GM12891 (cell line): Measurements from ENCODE around the gene ANO4.

Experiments used
- DNase-seq: peaks from one replicate; pipeline ENCODE4 v3.0.0; 2011; ENCODE audit warnings: low spot score; ENCODE audit not compliant: insufficient read length
- FAIRE-seq: peaks from 2 replicates; lab custom pipeline; 2011; peaks lifted over from hg19 to GRCh38; lab: Jason Lieb, UNC
- PAX5 ChIP-seq: IDR thresholded peaks from 2 replicates; pipeline ENCODE4 v1.6.1; 2011; ENCODE audit warnings: low read length, moderate library complexity, mild to moderate bottlenecking; ENCODE audit not compliant: insufficient read depth, severe bottlenecking
- POLR2A ChIP-seq: IDR thresholded peaks from 2 replicates; pipeline ENCODE4 v1.6.1; 2011; ENCODE audit warnings: low read depth, low read length, control low read depth
- POLR2AphosphoS5 ChIP-seq: IDR thresholded peaks from 2 replicates; pipeline ENCODE4 v1.6.1; 2011; ENCODE audit warnings: low read depth, low read length, control low read depth
- POU2F2 ChIP-seq: IDR thresholded peaks from 2 replicates; pipeline ENCODE4 v1.6.1; 2011; ENCODE audit warnings: low read depth, mild to moderate bottlenecking, control low read depth, low read length, moderate library complexity
- SPI1 ChIP-seq: IDR thresholded peaks from 2 replicates; pipeline ENCODE4 v1.6.1; 2011; ENCODE audit warnings: low read depth, low read length, control low read depth
- TAF1 ChIP-seq: IDR thresholded peaks from 2 replicates; pipeline ENCODE4 v1.6.1; 2011; ENCODE audit warnings: low read depth, low read length, control low read depth

The ANO4 gene

GRCh38 chr12:101019201-101019600, 224.6 kb downstream of the ANO4 start:
- DNase-seq (no peak), FAIRE-seq (no peak)
- TF ChIP-seq TAF1, result no peak
- no peak for TF ChIP-seq SPI1
- no peak for TF ChIP-seq POLR2AphosphoS5
- TF ChIP-seq POLR2A, result no peak
- TF ChIP-seq POU2F2, result no peak
- TF ChIP-seq PAX5, result no peak

- no peak for FAIRE-seq
- TF ChIP-seq POLR2A (no peak), TAF1 (no peak), POLR2AphosphoS5 (no peak), PAX5 (no peak), SPI1 (no peak), POU2F2 (no peak)
- DNase-seq, result no peak
Measured at GRCh38 chr12:101019667-101020066, 225.1 kb downstream of the ANO4 start.

GRCh38 chr12:101021442-101021841, 226.9 kb downstream of the ANO4 start:
- DNase-seq (no peak), FAIRE-seq (no peak)

GRCh38 chr12:101021911-101022388, 227.4 kb downstream of the ANO4 start:
- FAIRE-seq, result no peak
- DNase-seq, result no peak
- TF ChIP-seq SPI1 (no peak), POLR2AphosphoS5 (no peak), POLR2A (no peak), PAX5 (no peak), POU2F2 (no peak), TAF1 (no peak)

More at GRCh38 chr12:101021442-101021841, 226.9 kb downstream of the ANO4 start:
- TF ChIP-seq POLR2A, result no peak
- TF ChIP-seq SPI1, result no peak
- no peak for TF ChIP-seq POLR2AphosphoS5
- no peak for TF ChIP-seq TAF1
- no peak for TF ChIP-seq POU2F2
- no peak for TF ChIP-seq PAX5

DNA sequence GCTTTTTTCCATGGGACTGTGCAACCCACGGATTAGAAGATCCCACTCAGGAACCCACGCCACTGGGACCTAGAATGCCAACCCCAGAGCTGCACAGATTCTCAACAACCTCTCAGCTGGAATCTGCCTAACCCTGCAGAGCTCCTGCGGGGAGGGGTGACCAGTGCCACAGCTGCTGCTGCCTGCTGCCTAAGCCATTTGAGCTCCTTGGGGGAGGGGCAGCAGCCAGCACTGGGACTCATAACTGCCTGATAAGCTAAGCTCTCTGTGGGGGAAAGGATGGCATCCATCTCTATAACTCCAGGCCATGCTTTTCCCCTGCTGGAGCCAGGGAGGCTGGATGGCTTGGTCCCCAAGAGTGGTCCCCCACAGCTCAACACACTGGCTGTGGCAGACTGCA, 232.6 kb downstream of the ANO4 start:
- no peak for DNase-seq
- no peak for FAIRE-seq

DNA sequence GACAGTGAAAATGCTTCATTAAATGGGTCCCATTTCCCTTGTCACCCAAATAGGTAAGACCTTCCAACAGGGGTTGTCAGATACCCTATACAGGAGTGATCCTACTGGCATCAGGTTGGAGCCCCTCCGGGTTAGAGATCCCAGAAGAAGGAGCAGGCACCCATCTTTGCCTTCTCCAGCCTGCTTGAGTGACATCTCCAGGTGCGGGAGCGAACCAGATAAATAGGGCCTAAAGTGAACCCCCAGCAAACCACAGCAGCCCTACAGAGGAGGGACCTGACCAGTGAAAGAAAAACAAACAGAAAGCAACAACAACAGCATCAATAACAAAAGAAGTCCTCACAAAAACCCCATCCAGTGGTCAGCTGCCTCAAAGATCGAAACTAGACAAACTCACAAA, 233.2 kb downstream of the ANO4 start:
- DNase-seq, result no peak
- no peak for TF ChIP-seq POLR2A
- TF ChIP-seq SPI1, result no peak
- TF ChIP-seq POLR2AphosphoS5, result no peak
- no peak for TF ChIP-seq PAX5
- no peak for TF ChIP-seq TAF1
- no peak for TF ChIP-seq POU2F2
- no peak for FAIRE-seq

More for the DNA sequence above, 232.6 kb downstream of the ANO4 start:
- TF ChIP-seq SPI1, result no peak
- no peak for TF ChIP-seq TAF1
- TF ChIP-seq POU2F2, result no peak
- TF ChIP-seq POLR2AphosphoS5, result no peak
- TF ChIP-seq PAX5, result no peak
- no peak for TF ChIP-seq POLR2A

GRCh38 chr12:101038289-101038871, 243.8 kb downstream of the ANO4 start:
- no peak for TF ChIP-seq POLR2AphosphoS5
- TF ChIP-seq SPI1, result no peak
- no peak for TF ChIP-seq PAX5
- no peak for TF ChIP-seq TAF1
- TF ChIP-seq POLR2A, result no peak
- no peak for TF ChIP-seq POU2F2
- no peak for FAIRE-seq
- DNase-seq, result no peak

DNA sequence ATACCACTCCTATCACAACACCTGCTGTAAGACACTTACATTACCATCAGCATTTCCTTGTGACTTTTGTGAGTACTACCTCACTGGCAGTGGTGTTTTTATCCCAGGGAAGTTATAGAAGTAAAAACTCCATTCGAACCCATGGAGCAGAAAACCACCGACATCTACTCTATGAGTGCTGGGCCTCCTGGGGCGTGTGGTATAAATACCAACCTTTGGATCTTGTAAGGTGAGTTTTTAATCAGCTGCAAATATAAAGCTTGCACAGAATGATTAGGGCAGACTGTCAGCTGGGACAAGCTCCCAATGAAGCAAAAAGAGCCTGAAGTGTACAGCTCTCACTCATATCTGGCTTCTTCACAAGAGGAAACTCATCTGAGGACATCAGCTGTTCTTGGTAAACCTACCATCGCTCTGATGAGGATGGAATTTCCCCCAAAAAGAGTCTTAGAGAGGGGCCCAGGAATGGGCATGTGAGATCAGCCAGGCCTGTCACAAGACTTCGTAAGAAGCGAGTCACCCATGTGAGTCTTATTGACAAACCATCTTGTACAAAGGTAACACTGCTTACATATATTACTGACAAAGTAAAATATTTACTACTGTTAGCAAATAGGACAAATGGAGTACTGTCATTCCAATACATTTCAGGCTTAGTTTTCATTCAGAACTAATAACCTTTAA, 245.4 kb downstream of the ANO4 start:
- DNase-seq, result no peak
- FAIRE-seq, result no peak
- TF ChIP-seq TAF1, result no peak
- no peak for TF ChIP-seq PAX5
- no peak for TF ChIP-seq POLR2A
- TF ChIP-seq POLR2AphosphoS5, result no peak
- no peak for TF ChIP-seq SPI1
- TF ChIP-seq POU2F2, result no peak

DNA sequence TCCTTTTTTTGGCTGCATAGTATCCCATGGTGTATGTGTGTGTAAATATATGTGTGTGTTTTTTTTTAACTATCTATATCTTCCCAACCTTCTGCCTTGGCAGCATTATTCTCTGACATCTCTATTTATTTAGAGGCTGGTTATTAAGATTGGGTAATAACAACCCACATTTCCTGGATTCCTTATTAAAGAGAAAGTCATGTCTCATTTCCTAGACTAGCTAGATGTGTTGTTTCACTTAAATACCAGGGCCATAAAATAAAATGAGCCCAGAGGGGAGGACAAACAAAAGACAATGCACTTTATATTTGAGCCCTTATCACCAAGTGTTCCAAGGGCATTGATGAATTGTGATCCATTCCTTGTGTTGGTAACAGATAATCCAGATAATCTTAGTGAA, 246.4 kb downstream of the ANO4 start:
- FAIRE-seq, result no peak
- TF ChIP-seq POLR2A, result no peak
- TF ChIP-seq TAF1, result no peak
- no peak for TF ChIP-seq POU2F2
- no peak for TF ChIP-seq SPI1
- TF ChIP-seq PAX5, result no peak
- no peak for TF ChIP-seq POLR2AphosphoS5
- no peak for DNase-seq
